ENCODE results near the gene RNF166. TPM values are rescaled to one million over a fixed set of nuclear protein-coding genes. Genes with fewer than 3 reads are reported as not detected.

RNF166 gene
- total RNA-seq, 1 experiment from 2014 or later = 26.5 TPM

GRCh38 chr16:88681084-88681680, 25.0 kb downstream of the RNF166 start:
- peaks cover 9% of the 10 kb centered on the region for H3K23me2 ChIP-seq (ENCODE audit: insufficient read length, low read depth, low read length, poor library complexity, severe bottlenecking)
- no peaks in the 10 kb centered on the region for H3K9me3 ChIP-seq (ENCODE audit: control insufficient read depth, low read depth, low read length)
- no peak overlapping the region for H3K27ac Mint-ChIP-seq
- H3K79me2 ChIP-seq (ENCODE audit: insufficient read depth, low read length) = no peaks in the 10 kb centered on the region
- DNase-seq = peak; percentile 84
- peak; percentile 74 for TF ChIP-seq CTCF (conservative IDR thresholded peaks at IDR 0.05)
- H3K4ac ChIP-seq (ENCODE audit: low read depth, low read length) = no peak overlapping the region
- H3K4me2 ChIP-seq (ENCODE audit: insufficient read depth, insufficient read length, low read length) = no peak overlapping the region
- H3K27me3 Mint-ChIP-seq (ENCODE audit: low read depth) = peaks cover 4% of the 10 kb centered on the region
- no peak overlapping the region for H2AK5ac ChIP-seq (ENCODE audit: insufficient read length, low read length)
- no peak overlapping the region for H3K23ac ChIP-seq (ENCODE audit: insufficient read length, low read depth, low read length)
- H2BK12ac ChIP-seq (ENCODE audit: insufficient read length, low read depth, low read length) = no peak overlapping the region
- no peak overlapping the region for H3K9ac ChIP-seq (ENCODE audit: extremely low read depth, insufficient read length, low read length)
- H2AFZ ChIP-seq (ENCODE audit: low read length) = no peak overlapping the region
- H3K4me3 Mint-ChIP-seq = no peak overlapping the region; a peak in 1 of 5 replicates
- H2BK120ac ChIP-seq (ENCODE audit: low read depth, low read length, poor library complexity, severe bottlenecking) = no peak overlapping the region
- peaks cover 0 to 2% (median 0%) of the 10 kb centered on the region in 3 experiments; a peak in 1 of 7 replicates for H3K36me3 Mint-ChIP-seq (ENCODE audit: insufficient read depth in 1 of 3, low read depth in 3 of 3)
- H2BK5ac ChIP-seq (ENCODE audit: insufficient read length, low read length) = no peak overlapping the region
- no peak overlapping the region for H3K56ac ChIP-seq (ENCODE audit: insufficient read length, low read depth, low read length)
- H4K5ac ChIP-seq (ENCODE audit: insufficient read length, low read depth, low read length) = no peak overlapping the region
- no peaks in the 10 kb centered on the region for H3K9me3 Mint-ChIP-seq
- H3K27ac ChIP-seq (ENCODE audit: insufficient read length, low read depth, low read length) = no peak overlapping the region
- H3K79me1 ChIP-seq (ENCODE audit: insufficient read depth, low read depth, low read length, poor library complexity, severe bottlenecking) = no peaks in the 10 kb centered on the region
- no peaks in the 10 kb centered on the region; the same call in 1 of the 2 replicates for H3K27me3 ChIP-seq (ENCODE audit: insufficient read depth, low read length)
- no peak overlapping the region for H4K91ac ChIP-seq (ENCODE audit: insufficient read length, low read depth, low read length)
- H4K20me1 ChIP-seq (ENCODE audit: control insufficient read depth, insufficient read depth, insufficient read length) = no peaks in the 10 kb centered on the region
- no peaks in the 10 kb centered on the region for H3K4me1 ChIP-seq (ENCODE audit: insufficient read depth, low read length)
- H4K8ac ChIP-seq (replicated peaks; ENCODE audit: insufficient read length, low read depth, low read length) = no peak overlapping the region
- H2BK20ac ChIP-seq (ENCODE audit: low read depth, low read length, poor library complexity, severe bottlenecking) = no peak overlapping the region
- H3K14ac ChIP-seq (ENCODE audit: insufficient read depth, low read length) = no peak overlapping the region
- no peak overlapping the region for H3K18ac ChIP-seq (ENCODE audit: insufficient read length, low read depth, low read length)
- H3T11ph ChIP-seq (ENCODE audit: low read length) = no peak overlapping the region
- H2BK15ac ChIP-seq (ENCODE audit: low read depth, low read length) = no peak overlapping the region
- H3K4me1 Mint-ChIP-seq = peaks cover 7 to 8% of the 10 kb centered on the region in 2 experiments; a peak in 3 of 4 replicates
- no CpG with 5 or more reads among the region's 31 CpGs for WGBS (ENCODE audit: extremely low coverage, insufficient read length, low lambda C conversion rate)

All from H9 (cell line).